Measurements from ENCODE around the gene CPA4. TPM values are rescaled to one million over a fixed set of nuclear protein-coding genes. Genes with fewer than 3 reads are reported as not detected.

CPA4 gene
- total RNA-seq, 2 experiments from 2014 or later, result not detected

- Histone ChIP-seq H3K79me2 (ENCODE audit: insufficient read depth, low read depth, low read length) (no peaks in the 10 kb centered on the region), H3K4me1 (ENCODE audit: insufficient read depth, low read length, poor library complexity, severe bottlenecking) (no peaks in the 10 kb centered on the region), H4K20me1 (ENCODE audit: insufficient read depth, low read length) (no peaks in the 10 kb centered on the region), H3K9me3 (ENCODE audit: low read length) (no peaks in the 10 kb centered on the region), H3K27ac (ENCODE audit: low read depth, low read length, poor library complexity, severe bottlenecking) (no peak overlapping the region), H3K36me3 (ENCODE audit: insufficient read depth, low read length) (no peaks in the 10 kb centered on the region), H3K4me2 (ENCODE audit: low read length) (no peak overlapping the region), H2AFZ (ENCODE audit: low read length) (no peak overlapping the region), H3K4me3 (ENCODE audit: low read depth, low read length, poor library complexity, severe bottlenecking) (no peak overlapping the region), H3K9me2 (ENCODE audit: insufficient read depth, low read length) (no peaks in the 10 kb centered on the region)
- intact Hi-C loops (cut with micrococcal nuclease; ENCODE audit: unreplicated experiment), result no loop called here
- BruUV-seq (replicated peaks), result no TSS peak
- CTCF ChIA-PET (ENCODE audit: unreplicated experiment), result no interaction called here
- POLR2A ChIA-PET, result interaction anchor here (0.6 kb wide), 1 partner anchor 154 kb away, joined by 3 read pairs; no protein-coding TSS in a partner anchor
- TF ChIP-seq EZH2phosphoT487 (IDR thresholded peaks at IDR 0.05; ENCODE audit: borderline replicate concordance, low read depth, low read length) (no peak), CTCF (conservative IDR thresholded peaks at IDR 0.05; ENCODE audit: low read length) (no peak)
- no peak for DNase-seq (ENCODE audit: low spot score)
These were observed 63.3 kb downstream of the CPA4 start for GRCh38 chr7:130356121-130356875.

- intact Hi-C loops (cut with micrococcal nuclease; ENCODE audit: unreplicated experiment), result no loop called here
- no peaks in the 10 kb centered on the region for H3K4me1 ChIP-seq (ENCODE audit: insufficient read depth, low read length, poor library complexity, severe bottlenecking)
- no peak overlapping the region for H3K4me3 ChIP-seq (ENCODE audit: low read depth, low read length, poor library complexity, severe bottlenecking)
- H4K20me1 ChIP-seq (ENCODE audit: insufficient read depth, low read length), result no peaks in the 10 kb centered on the region
- H3K36me3 ChIP-seq (ENCODE audit: insufficient read depth, low read length), result no peaks in the 10 kb centered on the region
- H3K4me2 ChIP-seq (ENCODE audit: low read length), result no peak overlapping the region
- no TSS peak for BruUV-seq (replicated peaks)
- ChIA-PET POLR2A (interaction anchor here (0.6 kb wide), 1 partner anchor 153 kb away, joined by 3 read pairs; no protein-coding TSS in a partner anchor), CTCF (ENCODE audit: unreplicated experiment) (no interaction called here)
- no peak for DNase-seq (ENCODE audit: low spot score)
- no peaks in the 10 kb centered on the region for H3K9me2 ChIP-seq (ENCODE audit: insufficient read depth, low read length)
- H3K79me2 ChIP-seq (ENCODE audit: insufficient read depth, low read depth, low read length), result no peaks in the 10 kb centered on the region
- no peak overlapping the region for H3K27ac ChIP-seq (ENCODE audit: low read depth, low read length, poor library complexity, severe bottlenecking)
- no peaks in the 10 kb centered on the region for H3K9me3 ChIP-seq (ENCODE audit: low read length)
- TF ChIP-seq EZH2phosphoT487 (IDR thresholded peaks at IDR 0.05; ENCODE audit: borderline replicate concordance, low read depth, low read length), result no peak
- TF ChIP-seq CTCF (conservative IDR thresholded peaks at IDR 0.05; ENCODE audit: low read length), result no peak
- H2AFZ ChIP-seq (ENCODE audit: low read length), result no peak overlapping the region
These were observed 64.1 kb downstream of the CPA4 start for GRCh38 chr7:130356876-130357611.

- no peak overlapping the region for H3K27ac ChIP-seq (ENCODE audit: low read depth, low read length, poor library complexity, severe bottlenecking)
- H3K9me2 ChIP-seq (ENCODE audit: insufficient read depth, low read length), result no peaks in the 10 kb centered on the region
- BruUV-seq (replicated peaks), result no TSS peak
- no peaks in the 10 kb centered on the region for H3K79me2 ChIP-seq (ENCODE audit: insufficient read depth, low read depth, low read length)
- TF ChIP-seq EZH2phosphoT487 (IDR thresholded peaks at IDR 0.05; ENCODE audit: borderline replicate concordance, low read depth, low read length), result no peak
- TF ChIP-seq CTCF (conservative IDR thresholded peaks at IDR 0.05; ENCODE audit: low read length), result no peak
- intact Hi-C loops (cut with micrococcal nuclease; ENCODE audit: unreplicated experiment), result no loop called here
- no peak for DNase-seq (ENCODE audit: low spot score)
- H4K20me1 ChIP-seq (ENCODE audit: insufficient read depth, low read length), result no peaks in the 10 kb centered on the region
- H2AFZ ChIP-seq (ENCODE audit: low read length), result no peak overlapping the region
- H3K36me3 ChIP-seq (ENCODE audit: insufficient read depth, low read length), result no peaks in the 10 kb centered on the region
- H3K4me3 ChIP-seq (ENCODE audit: low read depth, low read length, poor library complexity, severe bottlenecking), result no peak overlapping the region
- CTCF ChIA-PET (ENCODE audit: unreplicated experiment), result no interaction called here
- no peaks in the 10 kb centered on the region for H3K4me1 ChIP-seq (ENCODE audit: insufficient read depth, low read length, poor library complexity, severe bottlenecking)
- POLR2A ChIA-PET, result interaction anchor here (0.6 kb wide), 1 partner anchor 1207 kb away, joined by 3 read pairs; no protein-coding TSS in a partner anchor
- H3K9me3 ChIP-seq (ENCODE audit: low read length), result no peaks in the 10 kb centered on the region
- no peak overlapping the region for H3K4me2 ChIP-seq (ENCODE audit: low read length)
These were observed 65.5 kb downstream of the CPA4 start for GRCh38 chr7:130358471-130358870.
